Kidney glomerular epithelial cell (primary cell): ENCODE measurements around the gene AZGP1.
A peak's percentile ranks its signal among the peaks of the same experiment; 100 is the strongest.
"Not testable (repeated sequence)": the region's sequence is repeated elsewhere in the genome, so short reads cannot be mapped to it uniquely, and the experiment has no call there.

Source experiments
- DNase-seq: peaks from one replicate; lab custom pipeline; 2025; lab: John Stamatoyannopoulos, UW

Gene AZGP1

DNA sequence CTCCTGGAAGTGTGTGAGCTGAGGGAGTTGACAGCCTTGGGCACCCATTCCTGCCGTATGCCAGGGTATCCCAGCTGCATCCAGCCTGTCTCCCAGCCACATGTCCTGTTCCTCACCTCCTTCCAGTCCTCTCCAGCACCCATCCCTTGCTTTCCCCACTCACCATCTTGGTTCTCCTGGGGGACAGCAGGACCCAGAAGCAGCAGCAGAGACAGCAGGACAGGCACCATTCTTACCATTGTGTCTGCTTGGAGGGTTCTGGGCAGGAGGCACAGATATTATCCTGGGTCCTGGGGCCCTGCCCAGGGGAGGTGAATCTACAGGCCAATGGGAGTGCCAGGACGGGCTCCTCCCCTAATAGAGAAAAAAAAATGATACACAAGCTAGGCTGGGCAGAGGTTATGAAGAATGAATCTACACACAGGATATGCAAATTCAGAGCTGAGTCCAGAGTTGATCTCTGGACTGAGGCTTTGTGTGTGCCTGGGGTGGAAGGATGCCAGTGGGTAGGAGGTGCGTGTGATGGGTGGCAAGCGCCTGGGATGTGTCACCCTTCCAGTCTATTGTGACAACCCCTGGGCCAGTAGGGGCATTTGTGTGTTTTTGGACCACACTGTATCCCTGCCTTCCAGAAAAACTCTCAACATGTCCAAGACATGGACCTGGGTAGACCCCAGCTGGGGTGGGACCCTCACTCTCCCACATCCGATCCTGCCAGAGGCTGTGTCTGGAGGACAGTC, at the start of gene AZGP1:
TSS of gene AZGP1 (minus strand) at position 250 of the 740 bp plus-strand sequence. CDS start at position 239, 11 bp downstream.
- DNase-seq: no peak

DNA sequence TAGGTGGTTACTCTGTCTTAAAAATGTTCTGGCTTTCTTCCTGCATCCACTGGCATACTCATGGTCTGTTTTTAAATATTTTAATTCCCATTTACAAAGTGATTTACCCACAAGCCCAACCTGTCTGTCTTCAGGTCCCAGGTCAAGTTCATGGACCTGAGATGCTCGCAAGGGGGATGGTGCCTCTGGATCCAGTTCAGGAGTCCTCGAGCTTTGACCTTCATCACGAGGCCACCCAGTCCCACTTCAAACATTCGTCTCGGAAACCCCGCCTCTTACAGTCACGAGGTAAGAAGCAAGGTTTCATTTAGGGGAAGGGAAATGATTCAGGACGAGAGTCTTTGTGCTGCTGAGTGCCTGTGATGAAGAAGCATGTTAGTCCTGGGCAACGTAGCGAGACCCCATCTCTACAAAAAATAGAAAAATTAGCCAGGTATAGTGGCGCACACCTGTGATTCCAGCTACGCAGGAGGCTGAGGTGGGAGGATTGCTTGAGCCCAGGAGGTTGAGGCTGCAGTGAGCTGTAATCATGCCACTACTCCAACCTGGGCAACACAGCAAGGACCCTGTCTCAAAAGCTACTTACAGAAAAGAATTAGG, 48.3 kb upstream of the AZGP1 start:
- no peak for DNase-seq

DNA sequence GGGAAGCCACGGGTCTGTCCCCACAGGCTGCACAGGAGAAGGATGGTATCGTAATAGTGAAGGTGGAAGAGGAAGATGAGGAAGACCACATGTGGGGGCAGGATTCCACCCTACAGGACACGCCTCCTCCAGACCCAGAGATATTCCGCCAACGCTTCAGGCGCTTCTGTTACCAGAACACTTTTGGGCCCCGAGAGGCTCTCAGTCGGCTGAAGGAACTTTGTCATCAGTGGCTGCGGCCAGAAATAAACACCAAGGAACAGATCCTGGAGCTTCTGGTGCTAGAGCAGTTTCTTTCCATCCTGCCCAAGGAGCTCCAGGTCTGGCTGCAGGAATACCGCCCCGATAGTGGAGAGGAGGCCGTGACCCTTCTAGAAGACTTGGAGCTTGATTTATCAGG, 47.7 kb upstream of the AZGP1 start:
- no peak for DNase-seq

DNA sequence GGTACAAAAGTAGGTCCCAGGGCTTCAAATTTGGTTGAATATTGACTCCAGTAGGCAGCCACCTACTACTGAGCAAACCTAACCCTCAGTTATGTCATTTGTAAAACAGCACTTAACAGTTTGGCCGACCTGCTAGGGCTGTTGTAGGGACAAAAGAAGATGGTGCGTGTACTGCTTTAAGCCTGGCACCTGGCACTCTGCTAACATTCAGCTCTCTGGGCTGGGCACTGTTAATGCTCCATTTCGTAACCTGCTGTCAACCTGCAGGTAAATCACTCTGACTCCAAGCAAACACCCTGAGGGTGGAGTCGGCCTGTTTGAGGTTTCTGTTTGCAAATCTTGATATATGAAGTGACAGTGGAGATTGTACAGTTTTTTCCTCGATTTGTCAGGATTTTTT, 46.8 kb upstream of the AZGP1 start:
- no peak for DNase-seq

DNA sequence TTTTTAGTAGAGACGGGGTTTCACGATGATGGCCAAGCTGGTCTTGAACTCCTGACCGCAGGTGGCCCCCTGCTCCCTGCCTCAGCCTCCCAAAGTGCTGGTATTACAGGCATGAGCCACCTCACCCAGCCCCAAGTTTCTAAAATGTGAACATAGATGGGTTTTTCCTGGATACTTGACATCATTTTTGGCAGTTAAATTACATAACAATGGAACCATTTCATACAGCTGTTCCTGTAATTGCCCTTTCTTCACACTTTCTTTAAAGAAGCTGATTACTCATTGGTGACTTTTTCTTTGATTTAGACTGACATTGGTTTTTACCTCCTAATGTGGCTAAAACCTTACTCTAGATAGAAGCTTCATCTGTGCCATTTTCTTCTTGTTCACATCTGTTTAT, 45.5 kb upstream of the AZGP1 start:
- DNase-seq: no peak

DNA sequence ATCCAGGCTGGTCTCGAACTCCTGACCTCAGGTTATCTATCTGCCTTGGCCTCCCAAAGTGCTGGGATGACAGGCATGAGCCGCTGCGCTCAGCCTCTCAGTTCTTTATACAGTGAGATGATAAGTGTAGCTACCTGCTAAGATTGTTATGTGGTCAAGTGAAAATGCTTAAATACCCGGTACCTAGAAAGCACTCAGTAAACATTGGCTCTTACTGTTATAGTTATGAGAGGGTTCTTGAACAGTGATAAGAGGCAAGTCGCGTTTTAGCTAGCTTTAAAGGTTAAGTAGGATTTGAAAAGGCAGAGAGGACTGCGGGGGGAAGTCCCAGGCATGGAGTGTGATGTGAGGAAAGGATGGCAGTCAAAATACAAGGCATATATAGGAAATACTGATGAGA, 44.1 kb upstream of the AZGP1 start:
- no peak for DNase-seq

DNA sequence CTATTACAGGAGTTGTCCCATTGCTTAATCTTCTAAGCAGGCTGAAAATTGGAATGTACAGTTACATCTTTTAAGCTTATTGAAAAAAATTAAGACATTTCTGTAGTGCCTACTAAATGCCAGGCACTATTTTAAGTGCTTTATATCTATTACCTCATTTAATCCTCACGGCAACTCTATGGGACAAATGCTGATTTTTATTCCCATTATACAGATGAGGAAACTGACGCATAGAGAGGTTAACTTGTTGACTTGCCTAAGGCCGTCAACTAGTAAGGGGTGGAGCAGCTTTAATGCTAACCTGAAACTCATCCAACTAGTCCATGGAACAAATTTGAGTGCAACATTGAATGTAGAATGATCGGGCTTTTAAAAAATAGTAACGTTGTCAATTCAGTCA, 42.0 kb upstream of the AZGP1 start:
- DNase-seq: no peak

DNA sequence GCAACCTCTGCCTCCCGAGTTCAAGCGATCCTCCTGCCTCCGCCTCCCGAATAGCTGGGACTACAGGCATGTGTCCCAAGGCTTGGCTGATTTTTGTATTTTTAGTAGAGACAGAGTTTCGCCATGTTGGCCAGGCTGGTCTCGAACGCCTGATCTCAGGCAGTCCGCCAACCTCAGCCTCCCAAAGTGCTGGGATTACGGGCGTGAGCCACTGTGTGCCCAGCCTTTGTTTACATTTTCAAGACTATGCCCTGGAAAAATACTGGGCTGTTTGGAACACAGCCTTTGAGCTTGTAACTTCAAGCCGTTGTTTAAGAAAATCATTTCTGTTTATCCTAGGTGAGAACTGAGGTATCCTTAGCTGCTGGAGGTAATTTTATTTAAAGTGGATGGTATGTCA, 41.5 kb upstream of the AZGP1 start:
- no peak for DNase-seq

DNA sequence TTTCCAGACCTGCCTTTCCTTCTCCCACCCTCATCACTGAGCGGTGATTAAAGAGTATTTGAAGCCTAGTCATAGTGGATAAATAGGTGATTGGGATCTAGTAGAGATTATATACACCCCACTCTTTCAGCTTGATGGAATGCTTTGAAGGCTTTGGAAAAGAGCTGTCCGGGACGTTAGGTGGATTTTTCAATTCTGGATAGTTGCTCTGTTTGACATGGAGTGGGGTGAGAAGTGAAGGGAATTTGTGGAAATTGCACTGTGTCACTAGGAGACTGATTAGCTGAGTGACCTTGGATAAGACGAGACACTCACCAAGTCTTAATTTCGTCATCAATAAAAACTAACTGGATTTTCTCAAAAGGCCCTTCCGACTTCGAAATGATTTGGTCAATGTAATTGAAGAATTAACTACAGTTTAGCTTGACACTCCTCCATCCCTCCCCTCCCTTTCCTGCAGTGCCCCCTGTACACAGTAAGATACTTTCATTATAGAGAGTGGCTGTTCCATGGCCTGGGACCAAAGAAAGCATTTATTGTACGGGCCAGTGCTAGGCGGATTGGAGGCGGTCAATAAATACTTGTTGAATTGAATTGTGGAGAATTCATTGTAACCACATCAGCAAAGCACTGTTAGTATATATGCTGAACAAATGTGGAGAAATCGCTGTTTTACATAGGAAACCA, 40.5 kb upstream of the AZGP1 start:
- no peak for DNase-seq

DNA sequence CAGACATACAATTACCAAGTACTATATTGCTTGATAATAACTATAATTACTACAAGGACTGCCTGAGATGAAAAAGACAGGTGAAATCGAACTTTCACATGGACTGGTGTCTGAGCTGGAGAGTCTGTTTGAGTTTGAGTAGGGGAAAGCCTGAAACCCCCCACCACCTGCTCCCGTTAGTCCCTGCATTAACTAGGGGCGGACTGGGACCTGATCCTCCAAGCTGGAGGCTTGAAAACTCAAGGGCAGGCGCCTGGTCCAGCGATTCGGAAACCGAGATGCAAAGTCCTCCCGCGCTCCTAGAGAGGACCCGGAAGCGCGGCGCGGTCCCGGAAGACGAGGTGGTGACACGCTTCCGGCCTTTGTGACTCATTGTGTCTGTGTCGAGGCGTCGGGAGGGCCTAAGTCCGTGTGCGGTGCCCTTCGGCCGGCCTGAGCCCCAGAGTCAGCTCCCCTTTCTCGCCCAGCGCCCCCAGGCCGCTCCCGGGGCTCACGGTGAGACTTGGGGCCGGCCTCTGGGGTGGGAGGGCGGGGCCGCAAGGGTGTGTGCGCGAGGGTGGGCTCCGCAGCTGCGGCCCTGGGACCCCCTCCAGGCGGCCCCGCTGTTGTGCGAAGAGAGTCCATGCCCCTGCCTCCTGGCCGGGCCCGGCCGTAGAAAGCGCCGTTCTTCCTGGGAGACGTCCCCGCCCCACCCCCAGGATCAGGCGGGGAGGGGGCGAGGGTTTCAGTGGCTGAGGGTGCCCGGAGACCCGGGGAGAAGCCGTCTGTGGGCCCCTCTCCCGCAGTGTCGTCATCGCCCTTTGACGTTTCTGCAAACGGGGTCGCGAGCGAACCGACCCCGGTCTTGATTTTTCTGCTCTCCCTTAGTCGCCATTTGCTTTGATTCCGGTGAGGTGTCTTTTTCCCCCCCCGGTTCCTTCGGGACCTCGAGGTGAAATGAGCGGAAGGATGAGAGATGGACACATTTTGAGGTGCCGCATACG, 39.7 kb upstream of the AZGP1 start, which contains the start of gene ZKSCAN1:
TSS of gene ZKSCAN1 (plus strand) at position 365 of the 983 bp plus-strand sequence. CDS start 7,911 bp downstream, outside the sequence.
- DNase-seq: peak; percentile 76

DNA sequence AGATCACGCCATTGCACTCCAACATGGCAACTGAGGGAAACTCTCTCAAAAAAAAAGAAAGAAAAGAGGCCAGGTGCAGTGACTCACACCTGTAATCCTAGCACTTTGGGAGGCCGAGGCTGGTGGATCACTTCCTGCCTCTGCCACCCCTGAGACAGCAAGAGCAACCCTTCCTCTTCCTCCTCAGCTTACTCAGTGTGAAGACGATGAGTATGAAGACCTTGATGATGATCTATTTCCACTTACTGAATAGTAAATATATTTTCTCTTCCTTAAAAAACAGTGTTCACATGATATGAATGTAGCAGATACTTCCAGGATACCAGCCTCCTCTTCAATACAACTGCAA, 37.5 kb upstream of the AZGP1 start:
- DNase-seq: no peak

DNA sequence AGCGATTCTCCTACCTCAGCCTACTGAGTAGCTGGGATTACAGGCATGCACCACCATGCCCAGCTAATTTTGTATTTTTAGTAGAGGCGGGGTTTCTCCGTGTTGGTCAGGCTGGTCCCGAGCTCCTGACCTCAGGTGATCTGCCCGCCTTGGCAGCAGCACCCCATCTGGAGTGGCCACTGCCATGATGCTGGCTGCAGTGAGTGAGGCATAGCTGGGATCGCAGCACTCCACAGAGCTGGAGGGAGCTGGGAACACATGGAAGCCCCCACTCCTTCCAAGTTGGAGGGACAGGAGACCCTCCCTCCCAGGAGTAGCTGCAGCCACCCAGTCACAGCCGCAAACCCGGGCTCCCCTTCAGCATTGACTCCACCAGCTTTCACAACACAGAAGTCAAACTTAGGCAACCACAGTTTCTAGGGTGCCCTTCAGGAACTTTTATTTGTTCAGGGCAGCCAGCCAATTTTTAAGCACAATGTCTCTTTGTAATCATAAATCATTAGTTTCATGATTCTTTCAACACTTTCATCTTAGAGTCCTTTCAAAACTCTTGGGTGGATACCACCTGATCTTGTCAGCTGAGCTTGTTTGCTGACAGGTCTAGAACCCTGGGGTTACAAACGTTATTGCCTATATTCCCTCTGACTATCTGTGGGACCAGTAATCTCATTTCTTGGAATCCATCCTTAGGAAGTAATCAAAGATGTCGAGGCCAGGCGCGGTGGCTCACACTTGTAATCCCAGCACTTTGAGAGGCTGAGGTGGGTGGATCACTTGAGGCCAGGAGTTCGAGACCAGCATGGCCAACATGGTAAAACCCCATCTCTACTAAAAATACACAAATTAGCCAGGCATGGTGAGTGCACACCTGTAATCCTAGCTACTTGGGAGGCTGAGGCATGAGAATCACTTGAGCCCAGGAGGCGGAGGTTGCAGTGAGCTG, 36.8 kb upstream of the AZGP1 start:
- DNase-seq: not testable (repeated sequence)

DNA sequence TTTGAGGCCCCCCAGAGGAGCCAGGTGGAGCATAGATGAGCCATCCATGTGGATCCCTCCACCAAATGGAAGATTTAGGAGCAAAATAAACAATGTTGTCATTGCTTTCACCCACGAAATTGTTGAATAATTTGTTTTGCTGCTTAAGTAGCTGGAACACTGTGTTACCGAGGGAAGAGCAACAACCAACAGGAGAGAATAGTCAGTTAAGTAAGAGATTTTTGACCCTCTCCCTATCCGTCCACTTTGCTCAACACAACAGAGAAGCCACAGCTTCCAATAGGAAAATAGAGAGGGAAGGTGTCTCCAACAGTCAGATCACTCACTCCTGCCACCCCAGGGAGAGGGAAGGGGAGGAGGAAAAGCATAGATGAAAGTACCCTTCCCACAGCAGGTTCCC, 35.7 kb upstream of the AZGP1 start:
- DNase-seq: no peak

DNA sequence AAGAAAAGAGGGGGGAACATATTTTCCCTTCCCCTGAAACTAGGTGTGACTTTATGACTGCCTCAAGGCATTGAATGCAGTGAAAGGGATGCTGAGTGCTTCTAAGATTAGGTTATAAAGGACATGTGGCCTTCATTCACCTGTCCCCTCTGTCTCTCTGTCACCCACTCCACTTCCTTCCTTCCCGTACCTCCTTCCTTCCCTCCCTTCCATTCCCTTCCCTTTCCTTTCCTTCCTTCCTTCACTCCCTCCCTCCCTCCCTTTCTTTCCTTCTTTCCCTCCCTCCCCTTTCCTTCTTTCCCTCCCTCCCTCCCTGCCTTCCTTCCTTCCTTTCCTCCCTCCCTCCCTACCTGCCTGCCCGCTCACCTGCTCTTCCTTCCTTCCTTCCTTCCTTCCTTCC, 35.1 kb upstream of the AZGP1 start:
- DNase-seq: no peak

DNA sequence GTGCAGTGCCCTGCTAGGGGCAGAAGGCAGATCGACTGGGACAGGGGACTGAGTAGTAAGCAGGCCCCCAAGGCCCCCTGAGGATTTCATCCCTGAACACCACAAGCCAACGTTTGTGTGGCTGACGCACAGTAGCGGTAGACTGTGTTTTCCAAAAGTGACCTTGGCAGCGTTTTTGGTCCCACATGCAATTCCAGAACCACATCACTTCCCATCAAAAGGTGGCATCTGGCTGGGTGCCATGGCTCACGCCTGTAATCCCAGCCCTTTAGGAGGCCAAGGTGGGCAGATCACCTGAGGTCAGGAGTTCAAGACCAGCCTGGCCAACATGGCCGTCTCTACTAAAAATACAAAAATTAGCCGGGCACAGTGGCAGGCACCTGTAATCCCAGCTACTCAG, 34.1 kb upstream of the AZGP1 start:
- DNase-seq: not testable (repeated sequence)

DNA sequence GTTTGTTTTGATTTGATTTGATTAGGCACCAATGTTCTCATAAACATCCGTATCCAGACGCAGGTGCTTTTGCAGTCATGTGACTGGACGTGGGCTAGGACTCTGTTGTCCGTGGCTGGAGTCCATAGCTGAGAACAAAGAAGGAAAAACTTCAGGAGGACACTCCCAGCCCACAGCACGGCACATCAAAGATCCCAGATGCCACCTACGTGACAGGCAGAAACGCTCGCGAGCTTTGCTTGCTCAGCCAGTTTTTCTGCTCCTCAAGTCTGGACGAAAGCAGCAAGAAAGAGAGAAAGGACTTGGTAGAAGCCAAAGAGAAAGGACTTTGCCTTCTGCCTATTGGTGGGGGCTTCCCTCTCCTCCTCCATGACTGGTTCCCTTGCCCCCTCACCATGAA, 32.7 kb upstream of the AZGP1 start:
- no peak for DNase-seq

DNA sequence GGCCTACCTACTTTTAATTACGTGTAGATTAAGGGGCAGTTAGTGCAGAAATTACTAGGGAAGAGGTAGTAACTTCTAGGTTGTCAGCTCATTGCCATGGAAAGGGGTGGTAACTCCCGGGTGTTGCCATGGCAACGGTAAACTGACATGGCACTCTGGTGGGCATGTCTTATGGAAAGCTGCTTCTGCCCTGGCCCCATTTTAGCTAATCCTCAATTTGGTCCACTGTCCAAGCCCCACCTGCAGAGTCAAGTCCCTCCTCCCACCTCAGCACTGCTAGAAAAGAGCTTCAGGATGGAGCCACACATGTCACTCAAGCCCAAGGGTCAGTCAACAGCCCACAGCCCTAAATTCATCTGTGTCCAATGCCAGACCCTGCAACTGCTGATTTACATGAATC, 32.1 kb upstream of the AZGP1 start:
- no peak for DNase-seq

DNA sequence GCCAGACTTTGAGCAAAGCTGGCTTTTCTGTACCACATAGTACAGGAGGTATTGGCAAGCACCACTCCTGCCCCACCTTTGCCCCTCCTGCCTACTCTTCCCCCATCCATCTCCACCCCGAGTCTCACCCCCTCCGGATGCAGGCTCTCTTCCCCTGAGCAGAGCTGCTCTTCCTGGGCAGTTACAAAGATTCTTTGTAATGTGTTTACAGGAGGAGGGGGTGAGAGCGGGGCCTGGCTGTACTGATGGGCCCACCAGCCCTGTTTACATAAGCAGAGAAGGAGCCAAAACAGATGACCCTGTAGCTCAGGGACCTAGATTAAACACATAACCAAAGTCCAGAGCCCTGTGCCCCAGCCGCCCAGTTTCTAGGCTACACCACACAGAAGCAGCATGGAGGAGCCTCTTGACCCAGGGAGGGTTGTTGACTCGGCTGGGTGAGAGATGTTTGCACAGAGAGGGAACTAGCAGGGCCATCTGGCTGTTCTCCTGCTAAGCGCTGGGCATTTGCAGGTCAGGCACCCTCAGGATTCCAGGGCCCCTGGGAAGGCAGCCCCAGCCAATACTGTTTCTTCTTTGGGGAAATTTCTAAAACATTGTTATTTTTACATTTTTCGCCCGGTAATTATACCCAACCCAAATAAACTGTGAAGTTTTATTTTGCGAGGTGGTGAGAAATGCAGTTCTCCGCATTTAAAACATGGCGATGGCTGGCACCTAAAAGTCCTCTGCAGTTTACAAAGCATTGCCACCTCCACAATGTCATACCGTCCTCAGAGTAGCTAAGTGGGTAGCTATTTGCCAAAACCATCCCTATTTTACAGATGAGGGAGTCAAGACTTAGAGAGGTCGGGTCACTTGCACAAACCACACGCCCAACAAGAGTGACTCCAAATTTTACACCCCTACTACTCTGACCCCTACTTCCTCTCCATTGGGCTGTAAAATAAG, 28.2 kb upstream of the AZGP1 start:
- DNase-seq: no peak

DNA sequence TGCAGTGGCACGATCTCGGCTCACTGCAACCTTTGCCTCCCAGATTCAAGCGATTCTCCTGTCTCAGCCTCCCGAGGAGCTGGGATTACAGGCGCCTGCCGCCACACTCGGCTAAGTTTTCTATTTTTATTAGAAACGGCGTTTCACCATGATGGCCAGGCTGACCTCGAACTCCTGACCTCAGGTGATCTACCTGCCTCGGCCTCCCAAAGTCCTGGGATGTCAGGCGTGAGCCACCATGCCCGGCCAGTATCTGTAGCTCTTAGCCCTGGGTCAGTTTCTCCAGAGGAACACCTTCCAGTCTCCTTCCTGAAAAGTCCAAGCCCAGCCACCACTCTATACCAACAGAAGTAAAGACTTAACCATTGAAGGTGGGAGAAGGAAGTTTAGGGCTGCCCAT, 24.4 kb upstream of the AZGP1 start:
- DNase-seq: no peak
